ENCODE data around the gene ZNF226.
"Not testable (repeated sequence)": the region's sequence is repeated elsewhere in the genome, so short reads cannot be mapped to it uniquely, and the experiment has no call there.

ZNF226 gene

DNA sequence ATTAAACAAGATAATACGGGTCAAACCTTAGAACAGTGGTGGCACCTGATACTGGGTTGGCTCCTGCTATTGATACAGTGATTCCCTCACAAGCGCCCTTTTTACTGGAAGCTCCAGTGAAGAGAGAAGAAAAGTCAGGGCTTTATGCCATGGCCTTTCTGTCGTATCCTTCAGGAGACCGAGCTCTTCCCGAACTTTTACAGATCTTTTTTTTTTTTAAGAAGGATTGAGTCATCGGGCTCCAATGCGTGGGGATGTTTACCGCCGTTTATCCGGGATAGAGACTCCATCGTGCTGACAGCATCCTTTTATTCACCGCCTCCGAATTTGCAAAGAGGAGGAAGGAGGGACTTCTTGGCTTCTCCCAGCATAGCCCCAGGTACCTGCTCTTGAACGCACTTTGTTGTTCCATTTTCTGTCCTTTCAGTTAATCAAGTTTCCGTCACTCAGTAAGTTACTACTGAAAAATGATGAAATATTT lies 48.0 kb downstream of the ZNF226 start:
- peak in 1 of 2 experiments; percentile 53 for DNase-seq

DNA sequence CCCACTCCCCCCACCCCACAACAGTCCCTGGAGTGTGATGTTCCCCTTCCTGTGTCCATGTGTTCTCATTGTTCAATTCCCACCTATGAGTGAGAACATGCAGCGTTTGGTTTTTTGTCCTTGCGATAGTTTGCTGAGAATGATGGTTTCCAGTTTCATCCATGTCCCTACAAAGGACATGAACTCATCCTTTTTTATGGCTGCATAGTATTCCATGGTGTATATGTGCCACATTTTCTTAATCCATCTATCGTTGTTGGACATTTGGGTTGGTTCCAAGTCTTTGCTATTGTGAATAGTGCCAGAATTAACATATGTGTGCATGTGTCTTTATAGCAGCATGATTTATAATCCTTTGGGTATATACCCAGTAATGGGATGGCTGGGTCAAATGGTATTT lies 55.0 kb downstream of the ZNF226 start:
- DNase-seq: not testable (repeated sequence)

DNA sequence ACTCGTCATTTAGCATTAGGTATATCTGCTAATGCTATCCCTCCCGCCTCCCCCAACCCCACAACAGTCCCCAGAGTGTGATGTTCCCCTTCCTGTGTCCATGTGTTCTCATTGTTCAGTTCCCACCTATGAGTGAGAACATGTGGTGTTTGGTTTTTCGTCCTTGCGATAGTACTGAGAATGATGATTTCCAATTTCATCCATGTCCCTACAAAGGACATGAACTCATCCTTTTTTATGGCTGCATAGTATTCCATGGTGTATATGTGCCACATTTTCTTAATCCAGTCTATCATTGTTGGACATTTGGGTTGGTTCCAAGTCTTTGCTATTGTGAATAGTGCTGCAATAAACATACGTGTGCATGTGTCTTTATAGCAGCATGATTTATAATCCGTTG lies 55.9 kb downstream of the ZNF226 start:
- not testable (repeated sequence) for DNase-seq

DNA sequence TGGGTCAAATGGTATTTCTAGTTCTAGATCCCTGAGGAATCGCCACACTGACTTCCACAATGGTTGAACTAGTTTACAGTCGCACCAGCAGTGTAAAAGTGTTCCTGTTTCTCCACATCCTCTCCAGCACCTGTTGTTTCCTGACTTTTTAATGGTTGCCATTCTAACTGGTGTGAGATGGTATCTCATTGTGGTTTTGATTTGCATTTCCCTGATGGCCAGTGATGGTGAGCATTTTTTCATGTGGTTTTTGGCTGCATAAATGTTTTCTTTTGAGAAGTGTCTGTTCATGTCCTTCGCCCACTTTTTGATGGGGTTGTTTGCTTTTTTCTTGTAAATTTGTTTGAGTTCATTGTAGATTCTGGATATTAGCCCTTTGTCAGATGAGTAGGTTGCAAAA lies 56.4 kb downstream of the ZNF226 start:
- DNase-seq: not testable (repeated sequence)
